ENCODE measurements around the gene AATF. TPM values are rescaled to one million over a fixed set of nuclear protein-coding genes. Genes with fewer than 3 reads are reported as not detected.

Gene AATF
- total and polyA plus RNA-seq, 2 donors (not counting 1 experiment from before 2014, with no cell fraction given): 23.9 to 54.8 TPM

DNA sequence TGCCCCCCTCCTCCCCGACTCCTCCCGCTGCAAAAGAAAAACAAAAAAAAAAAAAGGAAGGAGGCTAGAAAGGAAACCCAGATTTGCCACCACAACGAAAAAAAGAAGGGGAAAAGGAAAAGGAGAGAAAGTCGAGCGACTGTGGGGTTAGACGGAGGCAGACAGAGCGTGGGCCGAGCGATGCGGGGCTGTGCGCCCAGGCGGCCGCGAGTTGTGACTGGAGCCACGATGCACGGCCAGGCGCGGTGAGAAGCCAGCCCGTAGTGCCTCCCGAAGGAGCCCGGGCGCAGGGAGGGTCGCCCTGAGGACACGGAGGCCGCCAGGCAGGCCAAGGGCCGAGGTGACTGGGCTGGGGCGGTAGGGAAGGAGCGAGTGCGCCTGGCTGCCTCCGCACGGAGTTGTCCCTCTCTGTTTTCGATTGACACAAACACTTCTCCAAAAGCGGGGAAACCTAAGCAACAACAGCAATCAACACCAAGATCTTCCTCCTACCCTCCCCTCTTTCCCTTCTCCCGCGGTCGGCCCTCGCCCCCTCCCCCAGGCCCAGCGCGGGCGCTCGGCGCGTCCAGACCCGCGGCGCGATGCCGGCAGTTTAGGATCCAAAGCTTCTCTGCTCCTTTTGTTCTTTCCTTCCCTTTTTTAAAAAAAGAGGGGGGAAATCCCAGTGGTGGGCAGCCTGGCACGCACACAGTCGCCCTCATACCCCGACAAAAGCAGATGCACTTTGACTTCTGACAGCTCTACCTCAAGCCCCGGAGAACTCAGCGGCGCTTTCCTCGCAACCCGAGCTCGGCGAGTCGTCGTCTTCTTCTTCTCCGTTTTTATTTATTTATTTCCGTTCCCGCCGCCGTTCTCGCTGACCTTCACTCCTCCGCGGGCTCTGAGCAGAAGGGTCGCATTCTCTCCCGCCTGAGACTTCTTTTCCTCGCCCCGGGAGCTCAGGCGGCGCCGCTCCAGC is 11.5 kb upstream of the AATF start, which contains the start of gene LHX1:
TSS of gene LHX1 (plus strand) at position 475 of the 958 bp plus-strand sequence. CDS start 723 bp downstream, outside the sequence.
- CTCF ChIA-PET: interaction anchor here (1.2 kb wide), 1 partner anchor 308 kb away, joined by 3 read pairs; no protein-coding TSS in a partner anchor
- intact Hi-C loops (cut with micrococcal nuclease): no loop called here
- peak; percentile 14 for ATAC-seq (ENCODE audit: low read depth)

More for the DNA sequence above, 11.5 kb upstream of the AATF start, which contains the start of gene LHX1:
- H3K4me2 ChIP-seq (replicated peaks; ENCODE audit: low read depth, low read length, poor library complexity, severe bottlenecking): peak within 1 kb of the TSS; percentile 84
- WGBS (ENCODE audit: insufficient coverage): 4% methylated on average over 73 of the region's 75 CpGs
- H3K9me3 Mint-ChIP-seq (ENCODE audit: insufficient read depth): no peaks in the 10 kb centered on the region
- H3K9ac ChIP-seq (ENCODE audit: low read length): peak within 1 kb of the TSS; percentile 53
- peak within 1 kb of the TSS in 4 of 5 experiments; percentile 21 to 51 (median 34) for H3K4me3 ChIP-seq (ENCODE audit: control extremely low read depth in 1 of 5, extremely low read depth in 1 of 5, insufficient read depth in 1 of 5, low read depth in 2 of 5, low read length in 4 of 5)
- H3K27ac ChIP-seq (ENCODE audit: low read length in 2 of 2): no peak within 1 kb of the TSS
- POLR2A ChIA-PET: interaction anchor here (0.6 to 1.3 kb wide), 2 partner anchors 12 to 72 kb away, joined by 3 to 6 read pairs; no protein-coding TSS in a partner anchor
- H2AFZ ChIP-seq (ENCODE audit: insufficient read depth, low read depth, low read length, poor library complexity, severe bottlenecking): peak within 1 kb of the TSS; percentile 59
- no peaks in the 10 kb centered on the region for H3K79me2 ChIP-seq (ENCODE audit: control insufficient read depth, insufficient read depth, low read length)
- peaks cover 78% of the 10 kb centered on the region for H3K27me3 Mint-ChIP-seq
- H3K27ac Mint-ChIP-seq: peak within 1 kb of the TSS; percentile 81
- peaks cover 44% of the 10 kb centered on the region for H4K20me1 ChIP-seq (ENCODE audit: control insufficient read depth, insufficient read depth, low read length, poor library complexity, severe bottlenecking)
- peak; percentile 67 for DNase-seq
- no peaks in the 10 kb centered on the region for H3K36me3 ChIP-seq (replicated peaks in 1 of 2; ENCODE audit: control extremely low read depth in 1 of 2, control insufficient read depth in 1 of 2, extremely low read depth in 1 of 2, insufficient read depth in 2 of 2, low read length in 1 of 2)
- peaks cover 69% of the 10 kb centered on the region for H3K4me1 Mint-ChIP-seq
- peak within 1 kb of the TSS; percentile 83 for H3K4me3 Mint-ChIP-seq
- H3K27me3 ChIP-seq (replicated peaks in 1 of 4; ENCODE audit: control extremely low read depth in 1 of 4, control insufficient read depth in 3 of 4, insufficient read depth in 4 of 4, low read length in 3 of 4): peaks cover 0 to 98% (median 92%) of the 10 kb centered on the region in 4 experiments
- H3K9me3 ChIP-seq (ENCODE audit: control extremely low read depth in 1 of 3, control insufficient read depth in 2 of 3, insufficient read depth in 1 of 3, low read length in 2 of 3): peaks cover 0 to 96% (median 21%) of the 10 kb centered on the region in 3 donors
- peak; percentile 49 for TF ChIP-seq EZH2 (IDR thresholded peaks at IDR 0.05; ENCODE audit: borderline replicate concordance, insufficient read depth, low read depth, low read length, poor library complexity, severe bottlenecking)
- TF ChIP-seq, protein P1, sequence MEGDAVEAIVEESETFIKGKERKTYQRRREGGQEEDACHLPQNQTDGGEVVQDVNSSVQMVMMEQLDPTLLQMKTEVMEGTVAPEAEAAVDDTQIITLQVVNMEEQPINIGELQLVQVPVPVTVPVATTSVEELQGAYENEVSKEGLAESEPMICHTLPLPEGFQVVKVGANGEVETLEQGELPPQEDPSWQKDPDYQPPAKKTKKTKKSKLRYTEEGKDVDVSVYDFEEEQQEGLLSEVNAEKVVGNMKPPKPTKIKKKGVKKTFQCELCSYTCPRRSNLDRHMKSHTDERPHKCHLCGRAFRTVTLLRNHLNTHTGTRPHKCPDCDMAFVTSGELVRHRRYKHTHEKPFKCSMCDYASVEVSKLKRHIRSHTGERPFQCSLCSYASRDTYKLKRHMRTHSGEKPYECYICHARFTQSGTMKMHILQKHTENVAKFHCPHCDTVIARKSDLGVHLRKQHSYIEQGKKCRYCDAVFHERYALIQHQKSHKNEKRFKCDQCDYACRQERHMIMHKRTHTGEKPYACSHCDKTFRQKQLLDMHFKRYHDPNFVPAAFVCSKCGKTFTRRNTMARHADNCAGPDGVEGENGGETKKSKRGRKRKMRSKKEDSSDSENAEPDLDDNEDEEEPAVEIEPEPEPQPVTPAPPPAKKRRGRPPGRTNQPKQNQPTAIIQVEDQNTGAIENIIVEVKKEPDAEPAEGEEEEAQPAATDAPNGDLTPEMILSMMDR (IDR thresholded peaks at IDR 0.05): no peak
- H3K4me1 ChIP-seq (ENCODE audit: control insufficient read depth in 2 of 2, insufficient read depth in 2 of 2, low read length in 2 of 2): peaks cover 90 to 95% of the 10 kb centered on the region in 2 donors

Data from B cell (primary cell).